DMS153 (cell line): ENCODE results near the gene RAB31.
A peak's percentile ranks its signal among the peaks of the same experiment; 100 is the strongest.
"Not testable (repeated sequence)": the region's sequence is repeated elsewhere in the genome, so short reads cannot be mapped to it uniquely, and the experiment has no call there.

ENCODE experiments used
- DNase-seq: peaks from one replicate; lab custom pipeline; 2025; lab: John Stamatoyannopoulos, UW

RAB31 gene

GRCh38 chr18:9708057-9708433 lies at the start of gene RAB31:
TSS of gene RAB31 (plus strand) at chr18:9708301. CDS start at chr18:9708406, 105 bp downstream.
- DNase-seq, result no peak

GRCh38 chr18:9659499-9660375 lies 48.4 kb upstream of the RAB31 start:
- no peak for DNase-seq

- DNase-seq, result no peak
These were observed 46.5 kb upstream of the RAB31 start for GRCh38 chr18:9661564-9661963.

GRCh38 chr18:9663377-9663776 lies 44.7 kb upstream of the RAB31 start:
- DNase-seq, result no peak

GRCh38 chr18:9665314-9665713 lies 42.8 kb upstream of the RAB31 start:
- DNase-seq, result no peak

- no peak for DNase-seq
These were observed 41.6 kb upstream of the RAB31 start for GRCh38 chr18:9666548-9666947.

GRCh38 chr18:9669016-9669415 lies 39.1 kb upstream of the RAB31 start:
- no peak for DNase-seq

- no peak for DNase-seq
These were observed 36.9 kb upstream of the RAB31 start for GRCh38 chr18:9671214-9671613.

- peak; percentile 15 for DNase-seq
These were observed 34.5 kb upstream of the RAB31 start for GRCh38 chr18:9673296-9674251.

GRCh38 chr18:9678216-9678615 lies 29.9 kb upstream of the RAB31 start:
- DNase-seq, result not testable (repeated sequence)

GRCh38 chr18:9679125-9679524 lies 29.0 kb upstream of the RAB31 start:
- DNase-seq, result no peak

- DNase-seq, result no peak
These were observed 26.9 kb upstream of the RAB31 start for GRCh38 chr18:9681217-9681616.

- DNase-seq, result no peak
These were observed 25.5 kb upstream of the RAB31 start for GRCh38 chr18:9682572-9682971.

- no peak for DNase-seq
These were observed 24.4 kb upstream of the RAB31 start for GRCh38 chr18:9683418-9684396.

- DNase-seq, result no peak
These were observed 23.1 kb upstream of the RAB31 start for GRCh38 chr18:9684881-9685614.

GRCh38 chr18:9685615-9685890 lies 22.5 kb upstream of the RAB31 start:
- DNase-seq, result no peak

GRCh38 chr18:9688036-9688741 lies 19.9 kb upstream of the RAB31 start:
- no peak for DNase-seq

- no peak for DNase-seq
These were observed 18.8 kb upstream of the RAB31 start for GRCh38 chr18:9689253-9689652.

- DNase-seq, result no peak
These were observed 17.5 kb upstream of the RAB31 start for GRCh38 chr18:9690418-9691188.

GRCh38 chr18:9691235-9691634 lies 16.9 kb upstream of the RAB31 start:
- no peak for DNase-seq
